ENCODE data around the gene CAMTA2.

- TF ChIP-seq CTCF (IDR thresholded peaks at IDR 0.05; ENCODE audit: insufficient read depth, low read length, poor library complexity, severe bottlenecking): no peak
- no peak for TF ChIP-seq EZH2phosphoT487 (conservative IDR thresholded peaks at IDR 0.05; ENCODE audit: low read length)
Measured at GRCh38 chr17:4967539-4968485, 19.7 kb downstream of the CAMTA2 start, which contains the start of gene SPAG7.
